ENCODE measurements around the gene MAP3K13.
"Not testable (repeated sequence)": the region's sequence is repeated elsewhere in the genome, so short reads cannot be mapped to it uniquely, and the experiment has no call there.

The MAP3K13 gene

GRCh38 chr3:185416513-185416912 lies 53.6 kb downstream of the MAP3K13 start:
- ChIA-PET CTCF (no interaction called here), POLR2A (ENCODE audit: low non-redundant PET) (no interaction called here)
- no peak for DNase-seq (ENCODE audit: low spot score)
- no peak for TF ChIP-seq CTCF (conservative IDR thresholded peaks at IDR 0.05; ENCODE audit: low read depth)
- H3K27ac ChIP-seq, result no peak overlapping the region

DNA sequence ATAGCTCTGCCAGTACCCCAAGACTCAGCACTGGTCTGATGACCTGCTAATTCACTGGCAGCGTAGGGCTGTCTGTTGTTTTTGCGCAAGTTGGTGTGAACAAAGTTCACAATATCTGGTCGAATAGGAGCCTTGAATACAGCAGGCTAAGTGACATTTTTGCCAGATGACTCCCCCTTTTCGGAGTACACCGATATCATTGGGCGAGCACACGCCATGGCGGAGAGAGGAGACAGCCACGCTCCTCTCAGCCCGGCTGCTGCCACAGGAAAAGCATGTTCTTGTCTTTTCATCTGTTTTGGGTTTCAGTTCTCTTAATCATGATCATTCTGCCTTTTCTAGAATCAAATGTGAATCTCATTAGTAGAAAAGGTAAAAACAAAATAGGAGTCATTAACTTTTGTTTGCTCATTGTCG lies 55.6 kb downstream of the MAP3K13 start:
- POLR2A ChIA-PET (ENCODE audit: low non-redundant PET); H3K27ac ChIP-seq; DNase-seq (ENCODE audit: low spot score): not testable (repeated sequence)
- CTCF ChIA-PET, result interaction anchor here (0.6 kb wide), 1 partner anchor 1702 kb away, joined by 3 read pairs; no protein-coding TSS in a partner anchor

DNA sequence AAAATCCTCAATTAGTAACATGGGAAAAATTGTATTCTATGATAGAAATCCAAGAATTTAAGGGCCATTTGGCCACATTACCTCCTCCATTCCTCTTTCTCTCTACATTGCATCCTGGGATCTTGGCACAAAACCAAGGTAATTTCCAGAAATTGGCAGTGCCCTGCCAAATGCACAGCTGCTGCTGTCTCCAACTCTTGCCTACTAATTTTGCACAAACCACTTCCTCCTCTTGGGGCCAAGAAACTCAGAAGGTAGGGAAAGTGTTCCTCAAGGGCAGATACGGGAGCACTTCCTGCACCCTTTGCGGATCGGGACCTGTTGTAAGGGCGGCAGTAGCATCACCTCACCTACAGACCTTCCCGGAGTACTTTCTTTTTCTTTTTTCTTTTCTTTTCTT lies 57.8 kb downstream of the MAP3K13 start:
- CTCF ChIA-PET, result no interaction called here
- DNase-seq (ENCODE audit: low spot score), result peak; percentile 11
- POLR2A ChIA-PET (ENCODE audit: low non-redundant PET), result no interaction called here
- H3K27ac ChIP-seq, result peak overlapping the region; percentile 25; the same call in 1 of the 2 replicates
- no peak for TF ChIP-seq CTCF (conservative IDR thresholded peaks at IDR 0.05; ENCODE audit: low read depth)

- DNase-seq (ENCODE audit: low spot score), result no peak
- ChIA-PET CTCF (no interaction called here), POLR2A (ENCODE audit: low non-redundant PET) (no interaction called here)
- no peak for TF ChIP-seq CTCF (conservative IDR thresholded peaks at IDR 0.05; ENCODE audit: low read depth)
- no peak overlapping the region for H3K27ac ChIP-seq
Observed at GRCh38 chr3:185421577-185422232, 58.8 kb downstream of the MAP3K13 start.

GRCh38 chr3:185422677-185423076 lies 59.7 kb downstream of the MAP3K13 start:
- TF ChIP-seq CTCF (conservative IDR thresholded peaks at IDR 0.05; ENCODE audit: low read depth), result no peak
- no peak for DNase-seq (ENCODE audit: low spot score)
- ChIA-PET CTCF (interaction anchor here (0.6 kb wide), 1 partner anchor 149 kb away, joined by 3 read pairs; no protein-coding TSS in a partner anchor), POLR2A (ENCODE audit: low non-redundant PET) (no interaction called here)
- H3K27ac ChIP-seq, result no peak overlapping the region

- TF ChIP-seq CTCF (conservative IDR thresholded peaks at IDR 0.05; ENCODE audit: low read depth), result no peak
- POLR2A ChIA-PET (ENCODE audit: low non-redundant PET), result no interaction called here
- CTCF ChIA-PET, result interaction anchor here (0.6 to 0.7 kb wide), 2 partner anchors 121 to 149 kb away, joined by 3 read pairs; no protein-coding TSS in a partner anchor
- peak; percentile 17 for DNase-seq (ENCODE audit: low spot score)
- H3K27ac ChIP-seq, result no peak overlapping the region
Observed at GRCh38 chr3:185423178-185423577, 60.2 kb downstream of the MAP3K13 start.

GRCh38 chr3:185424435-185424834 lies 61.5 kb downstream of the MAP3K13 start:
- TF ChIP-seq CTCF (conservative IDR thresholded peaks at IDR 0.05; ENCODE audit: low read depth), result no peak
- no peak overlapping the region for H3K27ac ChIP-seq
- ChIA-PET POLR2A (ENCODE audit: low non-redundant PET) (no interaction called here), CTCF (interaction anchor here (0.6 kb wide), 2 partner anchors 12 to 1445 kb away, joined by 3 to 4 read pairs; no protein-coding TSS in a partner anchor)
- DNase-seq (ENCODE audit: low spot score), result no peak

Measured in RWPE1 (cell line).